Activated B cell treated with CpG ODN at 0.5 μM for 24 hours (primary cell): Measurements from ENCODE around the gene LIPC. TPM values are rescaled to one million over a fixed set of nuclear protein-coding genes. Genes with fewer than 3 reads are reported as not detected.

Source experiments
- ATAC-seq: fragments of 200-7000 bp; cut with Tn5 transposase; one replicate; pipeline ENCODE4 v1.10.0; 2021; ENCODE audit warnings: low read depth, mild to moderate bottlenecking, moderate library complexity
- CTCF ChIA-PET: fragments of 350-600 bp; sonication (Branson Sonifier 250); formaldehyde crosslinking; loops from one replicate; lab custom pipeline; 2021; ENCODE audit warnings: antibody characterized with exemption; lab: Charles Lee
- POLR2A ChIA-PET: fragments of 350-600 bp; sonication (Branson Sonifier 250); formaldehyde crosslinking; loops from one replicate; lab custom pipeline; 2021; ENCODE audit warnings: antibody characterized with exemption; lab: Charles Lee
- DNase-seq: peaks from one replicate; pipeline ENCODE4 v3.0.0; 2022
- H3K27ac Mint-ChIP-seq: one replicate; pipeline ENCODE4 v1.8.0; 2020; ENCODE audit warnings: mixed read lengths
- H3K27me3 Mint-ChIP-seq: one replicate; pipeline ENCODE4 v1.8.0; 2021; ENCODE audit warnings: mixed read lengths
- H3K36me3 Mint-ChIP-seq: one replicate; pipeline ENCODE4 v1.8.0; 2021; ENCODE audit warnings: low read depth, mixed read lengths
- H3K4me1 Mint-ChIP-seq: one replicate; pipeline ENCODE4 v1.8.0; 2021; ENCODE audit warnings: mixed read lengths
- H3K4me3 Mint-ChIP-seq: one replicate; pipeline ENCODE4 v1.8.0; 2020; ENCODE audit warnings: mild to moderate bottlenecking, mixed read lengths
- H3K9me3 Mint-ChIP-seq: one replicate; pipeline ENCODE4 v1.8.0; 2020; ENCODE audit warnings: mixed read lengths
- CTCF ChIP-seq: fragments of 200-600 bp; IDR thresholded peaks from one replicate; pipeline ENCODE4 v1.8.0; 2022; ENCODE audit warnings: antibody characterized with exemption, mild to moderate bottlenecking
- intact Hi-C: fragments of 100-400 bp; cut with micrococcal nuclease; formaldehyde crosslinking; loops from one replicate; pipeline ENCODE4 v1.15.1; 2024
- total RNA-seq: library from RNA; stranded (reverse); gene quantifications from 2 replicates; pipeline ENCODE4 v1.2.3, GENCODE V29; 2022

LIPC gene
- total RNA-seq, 1 donor from 2014 or later, result not detected

GRCh38 chr15:58566029-58566428 lies 134.2 kb downstream of the LIPC start:
- no peak overlapping the region for H3K27ac Mint-ChIP-seq
- peaks cover 3% of the 10 kb centered on the region for H3K9me3 Mint-ChIP-seq
- H3K36me3 Mint-ChIP-seq, result no peaks in the 10 kb centered on the region
- H3K4me1 Mint-ChIP-seq, result no peaks in the 10 kb centered on the region
- ATAC-seq (no peak), DNase-seq (no peak)
- TF ChIP-seq CTCF, result no peak
- CTCF ChIA-PET, result no interaction called here
- intact Hi-C loops, result no loop called here
- no peaks in the 10 kb centered on the region for H3K27me3 Mint-ChIP-seq
- no peak overlapping the region for H3K4me3 Mint-ChIP-seq
- POLR2A ChIA-PET, result no interaction called here

GRCh38 chr15:58568157-58568571 lies 136.4 kb downstream of the LIPC start:
- Mint-ChIP-seq H3K27me3 (no peaks in the 10 kb centered on the region), H3K4me3 (no peak overlapping the region), H3K9me3 (peaks cover 3% of the 10 kb centered on the region), H3K27ac (no peak overlapping the region), H3K36me3 (no peaks in the 10 kb centered on the region), H3K4me1 (no peaks in the 10 kb centered on the region)
- TF ChIP-seq CTCF, result no peak
- POLR2A ChIA-PET, result no interaction called here
- DNase-seq (no peak), ATAC-seq (no peak)
- intact Hi-C loops, result no loop called here
- CTCF ChIA-PET, result no interaction called here

GRCh38 chr15:58569455-58569854 lies 137.7 kb downstream of the LIPC start:
- H3K27ac Mint-ChIP-seq, result no peak overlapping the region
- ChIA-PET POLR2A (no interaction called here), CTCF (no interaction called here)
- H3K27me3 Mint-ChIP-seq, result no peaks in the 10 kb centered on the region
- H3K9me3 Mint-ChIP-seq, result peaks cover 3% of the 10 kb centered on the region
- TF ChIP-seq CTCF, result no peak
- H3K4me1 Mint-ChIP-seq, result no peaks in the 10 kb centered on the region
- DNase-seq (no peak), ATAC-seq (no peak)
- no peaks in the 10 kb centered on the region for H3K36me3 Mint-ChIP-seq
- intact Hi-C loops, result no loop called here
- H3K4me3 Mint-ChIP-seq, result no peak overlapping the region

GRCh38 chr15:58571491-58571890 lies 139.7 kb downstream of the LIPC start:
- ChIA-PET POLR2A (no interaction called here), CTCF (no interaction called here)
- intact Hi-C loops, result no loop called here
- ATAC-seq (no peak), DNase-seq (no peak)
- Mint-ChIP-seq H3K36me3 (no peaks in the 10 kb centered on the region), H3K9me3 (peaks cover 3% of the 10 kb centered on the region), H3K27me3 (no peaks in the 10 kb centered on the region), H3K27ac (no peak overlapping the region), H3K4me3 (no peak overlapping the region), H3K4me1 (peaks cover 3% of the 10 kb centered on the region)
- TF ChIP-seq CTCF, result no peak

GRCh38 chr15:58572521-58572920 lies 140.7 kb downstream of the LIPC start:
- ATAC-seq (no peak), DNase-seq (no peak)
- H3K36me3 Mint-ChIP-seq, result no peaks in the 10 kb centered on the region
- intact Hi-C loops, result no loop called here
- peaks cover 3% of the 10 kb centered on the region for H3K9me3 Mint-ChIP-seq
- H3K4me1 Mint-ChIP-seq, result peaks cover 3% of the 10 kb centered on the region
- no peak for TF ChIP-seq CTCF
- CTCF ChIA-PET, result no interaction called here
- no peak overlapping the region for H3K4me3 Mint-ChIP-seq
- POLR2A ChIA-PET, result no interaction called here
- H3K27ac Mint-ChIP-seq, result no peak overlapping the region
- H3K27me3 Mint-ChIP-seq, result no peaks in the 10 kb centered on the region
